Activated CD8-positive, alpha-beta memory T cell treated with anti-CD3 and anti-CD28 coated beads for 48 hours (primary cell): Measurements from ENCODE around the gene GABBR1.
"Not testable (repeated sequence)": the region's sequence is repeated elsewhere in the genome, so short reads cannot be mapped to it uniquely, and the experiment has no call there.

Source experiments
- DNase-seq, 3 experiments: peaks; one replicate each; pipeline ENCODE4 v3.0.0-alpha.2; 2020; ENCODE audit warnings: low read depth in 2 of 3, low spot score in 2 of 3

The GABBR1 gene

GRCh38 chr6:29632789-29633533 is at the start of gene GABBR1:
TSS of gene GABBR1 (minus strand) at chr6:29633183. CDS start at chr6:29632385, 798 bp downstream.
- DNase-seq, result peak in 2 of 3 experiments; percentile 26 to 37

DNA sequence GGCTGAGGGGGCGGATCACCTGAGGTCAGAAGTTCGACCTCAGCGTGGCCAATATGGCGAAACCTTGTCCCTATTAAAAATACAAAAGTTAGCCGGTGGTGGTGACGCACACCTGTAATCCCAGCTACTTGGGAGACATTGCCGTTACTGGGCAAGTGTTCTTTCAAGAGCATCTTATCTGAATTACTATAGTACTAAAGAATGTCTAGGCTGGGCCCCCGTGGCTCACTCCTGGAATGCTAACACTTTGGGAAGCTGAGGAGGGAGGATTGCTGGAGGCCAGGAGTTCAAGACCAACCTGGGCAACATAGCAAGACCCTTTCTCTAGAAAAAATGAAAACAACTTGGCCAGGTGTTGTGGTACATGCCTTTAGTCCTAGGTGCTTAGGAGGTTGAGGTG is 48.8 kb upstream of the GABBR1 start:
- DNase-seq, result no peak

- no peak for DNase-seq
These were observed 47.9 kb upstream of the GABBR1 start, which contains the start of gene ZFP57 for GRCh38 chr6:29680904-29681303. TSS of gene ZFP57 (minus strand) at chr6:29681152. CDS start at chr6:29677003, 4,149 bp downstream.

DNA sequence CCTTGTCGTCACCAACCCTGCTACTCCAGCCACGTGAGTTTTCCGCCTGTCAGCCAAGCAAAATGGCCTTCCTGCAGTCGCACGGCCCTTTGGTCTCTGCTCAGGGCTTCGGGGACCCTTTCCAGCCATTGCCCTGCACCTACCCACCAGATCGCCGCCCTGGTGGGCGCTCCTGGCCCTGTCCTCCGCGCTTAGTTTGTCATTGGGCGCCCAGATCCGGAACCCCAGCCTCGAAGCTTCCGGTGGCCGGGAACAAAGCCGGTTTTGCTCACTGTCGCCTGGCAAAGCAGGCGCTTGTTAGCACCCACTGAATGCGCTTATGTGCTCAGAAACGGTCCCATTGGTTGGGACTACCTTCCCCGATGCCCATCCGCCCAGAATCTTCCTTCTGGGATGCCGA is 47.4 kb upstream of the GABBR1 start:
- no peak for DNase-seq

DNA sequence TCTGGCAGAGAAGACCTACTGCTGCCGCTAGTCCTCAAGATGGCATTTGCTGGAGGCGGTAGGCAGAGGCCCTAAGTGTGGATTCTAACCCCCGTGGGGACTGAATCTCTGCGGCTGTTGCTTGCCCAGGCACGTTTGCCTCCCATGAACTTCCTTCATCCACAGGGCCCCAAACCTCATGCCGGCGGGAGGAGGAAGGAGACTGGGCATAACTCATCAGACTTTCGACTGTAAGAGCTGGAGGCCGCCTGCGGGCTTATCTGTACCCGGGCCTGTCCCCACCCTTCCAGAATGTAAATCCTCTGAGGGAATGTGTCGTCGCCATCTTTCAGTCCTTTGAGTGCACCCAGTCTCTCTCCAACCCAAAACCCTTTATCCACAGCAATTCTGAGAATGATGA is 47.0 kb upstream of the GABBR1 start:
- DNase-seq, result no peak

GRCh38 chr6:29678114-29678513 is 45.1 kb upstream of the GABBR1 start:
- DNase-seq, result no peak

- no peak for DNase-seq
These were observed 44.1 kb upstream of the GABBR1 start for GRCh38 chr6:29676981-29677601.

GRCh38 chr6:29675561-29675960 is 42.6 kb upstream of the GABBR1 start:
- DNase-seq, result no peak

GRCh38 chr6:29674008-29674407 is 41.0 kb upstream of the GABBR1 start:
- DNase-seq, result no peak

DNA sequence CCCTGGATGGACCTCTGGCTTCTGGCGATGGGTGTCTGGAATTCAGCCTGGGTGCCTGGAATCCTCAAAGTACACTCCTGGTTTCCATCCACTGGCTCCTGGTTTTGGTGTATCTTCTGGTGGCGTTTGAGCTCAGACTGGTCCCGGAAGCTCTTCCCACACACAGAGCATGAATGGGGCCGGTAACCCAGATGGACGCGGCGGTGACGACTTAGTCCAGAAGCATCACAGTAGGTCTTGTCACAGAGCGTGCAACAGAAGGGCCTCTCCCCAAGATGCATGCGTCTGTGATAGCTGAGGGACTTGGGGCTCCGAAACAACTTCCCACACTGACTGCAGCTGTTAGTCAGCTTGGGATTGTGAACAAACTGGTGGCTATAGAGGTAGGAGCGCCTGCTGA is 40.2 kb upstream of the GABBR1 start:
- no peak for DNase-seq

- not testable (repeated sequence) for DNase-seq
These were observed 39.1 kb upstream of the GABBR1 start for GRCh38 chr6:29672116-29672515.

GRCh38 chr6:29671026-29671425 is 38.0 kb upstream of the GABBR1 start:
- no peak for DNase-seq

DNA sequence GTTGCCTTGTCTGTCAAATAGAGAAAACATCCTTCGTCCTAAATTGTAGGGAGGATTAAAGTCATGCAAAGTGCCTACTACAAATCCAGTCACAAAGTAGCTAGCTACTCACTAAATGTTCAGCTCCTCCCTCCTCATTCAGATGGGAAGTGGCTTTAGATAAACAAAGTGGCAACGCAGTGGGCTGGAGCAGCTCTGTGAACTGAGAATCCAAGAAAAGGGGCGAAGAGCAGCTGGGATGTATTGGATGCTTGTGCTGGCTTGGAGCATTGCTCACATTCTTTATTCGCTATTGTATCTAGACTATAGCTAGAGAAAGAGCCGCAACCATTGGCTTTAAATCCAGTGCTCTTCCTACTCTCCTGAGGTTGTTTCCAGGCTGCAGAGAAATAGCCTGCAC is 34.2 kb upstream of the GABBR1 start:
- DNase-seq, result no peak

- no peak for DNase-seq
These were observed 33.8 kb upstream of the GABBR1 start for GRCh38 chr6:29666826-29667130.

DNA sequence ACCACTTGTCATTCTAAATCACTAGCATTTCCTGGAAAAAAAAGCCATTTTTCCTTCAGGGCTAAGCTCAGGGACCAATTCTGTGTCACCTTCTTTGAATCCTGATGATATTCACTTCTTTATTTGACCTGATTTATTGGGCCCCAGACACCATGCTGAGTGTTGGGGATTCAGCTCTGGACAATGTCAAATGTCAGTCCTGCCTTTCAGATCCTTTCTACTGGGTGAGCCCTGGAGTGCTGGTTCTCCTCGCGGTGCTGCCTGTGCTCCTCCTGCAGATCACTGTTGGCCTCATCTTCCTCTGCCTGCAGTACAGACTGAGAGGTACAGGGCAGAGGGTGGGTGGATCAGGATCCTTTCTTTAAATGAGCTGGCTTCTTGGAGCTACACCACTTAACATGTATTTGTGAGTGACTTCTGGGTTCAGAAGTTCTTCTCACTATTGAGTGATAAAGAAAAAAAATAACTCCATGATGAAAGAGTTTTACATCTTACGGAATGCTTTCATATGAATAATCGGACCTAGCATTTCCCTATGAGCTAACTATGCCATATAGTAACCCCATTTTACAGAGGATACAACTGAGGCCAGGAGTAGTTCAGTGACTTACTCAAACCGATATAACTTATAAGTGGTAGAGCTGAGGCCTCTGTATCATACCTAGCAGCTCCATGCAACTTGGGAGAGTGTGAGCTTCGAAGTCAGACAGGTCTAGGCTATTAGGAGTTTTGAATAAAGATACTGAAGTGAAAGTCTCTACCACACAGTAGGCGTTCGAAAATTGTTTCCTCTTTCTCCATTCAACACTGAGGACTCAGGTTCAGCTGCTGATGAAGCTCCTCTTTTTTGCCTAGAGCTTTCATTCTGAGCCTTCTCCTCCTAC is 33.2 kb upstream of the GABBR1 start:
- DNase-seq, result no peak

GRCh38 chr6:29663300-29664042 is 30.5 kb upstream of the GABBR1 start:
- DNase-seq, result no peak

GRCh38 chr6:29661502-29662141 is 28.6 kb upstream of the GABBR1 start:
- DNase-seq, result not testable (repeated sequence)

- no peak for DNase-seq
These were observed 28.1 kb upstream of the GABBR1 start for GRCh38 chr6:29661071-29661470.

DNA sequence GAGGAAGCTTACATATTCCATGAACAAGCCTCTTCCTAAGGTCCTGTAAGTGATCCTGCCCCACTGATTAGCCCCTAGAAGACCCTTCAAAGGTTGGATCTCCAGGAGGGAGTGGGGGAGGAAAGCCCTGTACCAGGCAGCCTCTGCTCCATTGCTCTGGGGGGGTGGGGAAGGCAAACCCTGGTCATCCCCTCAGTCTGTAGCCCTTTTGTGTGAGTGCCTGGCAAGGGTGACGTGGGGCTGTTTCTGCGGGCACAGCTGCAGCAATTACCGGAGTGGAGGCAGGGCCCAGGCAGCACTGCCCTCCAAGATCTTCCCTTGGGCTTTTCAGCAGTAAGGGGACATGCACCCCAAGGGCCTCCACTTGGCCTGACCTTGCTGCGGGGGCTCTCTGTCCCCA is 23.8 kb upstream of the GABBR1 start, which contains the start of gene MOG:
MOG (plus strand) TSS at position 295 of the 400 bp plus-strand sequence. CDS start 118 bp downstream, outside the sequence.
- DNase-seq, result no peak

GRCh38 chr6:29656157-29656556 is 23.2 kb upstream of the GABBR1 start:
- no peak for DNase-seq

- DNase-seq, result no peak
These were observed 22.7 kb upstream of the GABBR1 start for GRCh38 chr6:29655658-29656057.
